Mesendoderm (in vitro differentiated cells): ENCODE measurements around the gene SEMA6C.

Experiments
- DNase-seq: peaks from one replicate; pipeline ENCODE4 v3.0.0; 2013
- H2AK5ac ChIP-seq: 2 replicates; pipeline ENCODE4 v1.6.1; 2013; ENCODE audit warnings: low read length, inconsistent platforms
- H2BK120ac ChIP-seq: 2 replicates; pipeline ENCODE4 v1.6.1; 2013; ENCODE audit warnings: low read depth, mild to moderate bottlenecking, low read length, moderate library complexity, mixed read lengths
- H2BK15ac ChIP-seq: replicated peaks from 2 replicates; pipeline ENCODE4 v1.6.1; 2013; ENCODE audit warnings: low read depth, mild to moderate bottlenecking, moderate library complexity
- H2BK5ac ChIP-seq: 2 replicates; pipeline ENCODE4 v1.6.1; 2013; ENCODE audit warnings: low read length, inconsistent platforms
- H3K18ac ChIP-seq: 2 replicates; pipeline ENCODE4 v1.6.1; 2013; ENCODE audit warnings: mild to moderate bottlenecking, low read length, mixed read lengths
- H3K23ac ChIP-seq: one replicate; pipeline ENCODE4 v1.6.1; 2013; ENCODE audit warnings: low read length
- H3K27ac ChIP-seq: 2 replicates; pipeline ENCODE4 v1.5.1; 2013; ENCODE audit warnings: low read depth, mild to moderate bottlenecking, inconsistent platforms, low read length, moderate library complexity
- H3K27me3 ChIP-seq: 2 replicates; pipeline ENCODE4 v1.6.1; 2013; ENCODE audit warnings: low read length, control low read depth, mild to moderate bottlenecking, inconsistent platforms; ENCODE audit not compliant: insufficient read depth, poor library complexity
- H3K36me3 ChIP-seq: 2 replicates; pipeline ENCODE4 v1.6.1; 2013; ENCODE audit warnings: low read length, inconsistent platforms; ENCODE audit not compliant: control insufficient read depth, insufficient read depth
- H3K4ac ChIP-seq: one replicate; pipeline ENCODE4 v1.6.1; 2013; ENCODE audit warnings: low read depth, mild to moderate bottlenecking, low read length, moderate library complexity
- H3K4me1 ChIP-seq: 2 replicates; pipeline ENCODE4 v1.6.1; 2013; ENCODE audit warnings: low read depth, low read length, inconsistent platforms; ENCODE audit not compliant: control insufficient read depth
- H3K4me2 ChIP-seq: 2 replicates; pipeline ENCODE4 v1.6.1; 2013; ENCODE audit warnings: low read length
- H3K4me3 ChIP-seq: 2 replicates; pipeline ENCODE4 v1.5.1; 2013; ENCODE audit warnings: mild to moderate bottlenecking, low read length
- H3K56ac ChIP-seq: one replicate; pipeline ENCODE4 v1.6.1; 2013; ENCODE audit warnings: low read length
- H3K79me1 ChIP-seq: 2 replicates; pipeline ENCODE4 v1.6.1; 2013; ENCODE audit warnings: low read length, inconsistent platforms
- H3K79me2 ChIP-seq: 2 replicates; pipeline ENCODE4 v1.6.1; 2013; ENCODE audit warnings: mild to moderate bottlenecking, low read length; ENCODE audit not compliant: control insufficient read depth, insufficient read depth
- H3K9ac ChIP-seq: 2 replicates; pipeline ENCODE4 v1.6.1; 2013; ENCODE audit warnings: low read length, inconsistent platforms
- H4K5ac ChIP-seq: one replicate; pipeline ENCODE4 v1.6.1; 2013; ENCODE audit warnings: low read length
- H4K8ac ChIP-seq: one replicate; pipeline ENCODE4 v1.6.1; 2013; ENCODE audit warnings: low read depth, mild to moderate bottlenecking, control low read depth, low read length, moderate library complexity
- WGBS: extraction: QIAGEN DNeasy Blood & Tissue Kit; methylation state at CpG from one replicate; pipeline ENCODE4 v1.1.7; 2013; ENCODE audit warnings: low lambda C conversion rate, missing lambda C conversion rate; ENCODE audit not compliant: insufficient coverage; ENCODE audit errors: extremely low coverage; 5-methylcytosine and 5-hydroxymethylcytosine counted together

Gene SEMA6C

GRCh38 chr1:151085953-151086559 is 60.4 kb downstream of the SEMA6C start:
- DNase-seq = no peak
- no peak overlapping the region for H4K5ac ChIP-seq
- no peak overlapping the region for H3K4ac ChIP-seq
- no peak overlapping the region for H2BK5ac ChIP-seq
- H4K8ac ChIP-seq = no peak overlapping the region
- H3K18ac ChIP-seq = no peak overlapping the region
- H2AK5ac ChIP-seq = no peak overlapping the region
- H3K9ac ChIP-seq = no peak overlapping the region
- no peak overlapping the region for H3K23ac ChIP-seq
- no peak overlapping the region for H3K56ac ChIP-seq
- no peaks in the 10 kb centered on the region for H3K79me2 ChIP-seq
- no peaks in the 10 kb centered on the region for H3K4me1 ChIP-seq
- H3K79me1 ChIP-seq = no peaks in the 10 kb centered on the region
- H3K27ac ChIP-seq = no peak overlapping the region
- H3K4me2 ChIP-seq = no peak overlapping the region
- H3K4me3 ChIP-seq = no peak overlapping the region
- H3K36me3 ChIP-seq = no peaks in the 10 kb centered on the region
- H2BK15ac ChIP-seq = no peak overlapping the region
- H3K27me3 ChIP-seq = no peaks in the 10 kb centered on the region
- WGBS = no CpG with 5 or more reads among the region's 4 CpGs
- no peak overlapping the region for H2BK120ac ChIP-seq
